NK-92 (cell line): Measurements from ENCODE around the gene ESR2.

Source experiments
- DNase-seq: peaks from one replicate; lab custom pipeline; 2025; ENCODE audit not compliant: unreplicated experiment; lab: John Stamatoyannopoulos, UW

Gene ESR2

GRCh38 chr14:64092940-64093339, 201.2 kb downstream of the ESR2 start:
- no peak for DNase-seq

GRCh38 chr14:64092338-64092737, 201.8 kb downstream of the ESR2 start:
- no peak for DNase-seq

- no peak for DNase-seq
Measured at GRCh38 chr14:64091217-64091616, 203.0 kb downstream of the ESR2 start.

GRCh38 chr14:64089920-64090319, 204.3 kb downstream of the ESR2 start:
- DNase-seq, result no peak

GRCh38 chr14:64088647-64088964, 205.6 kb downstream of the ESR2 start:
- DNase-seq, result no peak

- no peak for DNase-seq
Measured at GRCh38 chr14:64082837-64083236, 211.3 kb downstream of the ESR2 start.

- no peak for DNase-seq
Measured at GRCh38 chr14:64081174-64081746, 212.9 kb downstream of the ESR2 start.

- no peak for DNase-seq
Measured at GRCh38 chr14:64080452-64080851, 213.7 kb downstream of the ESR2 start.

GRCh38 chr14:64075613-64076005, 218.6 kb downstream of the ESR2 start:
- DNase-seq, result no peak

- DNase-seq, result no peak
Measured at GRCh38 chr14:64074961-64075612, 219.1 kb downstream of the ESR2 start.

- DNase-seq, result no peak
Measured at GRCh38 chr14:64069634-64070359, 224.4 kb downstream of the ESR2 start.

- no peak for DNase-seq
Measured at GRCh38 chr14:64064447-64064846, 229.7 kb downstream of the ESR2 start.

- no peak for DNase-seq
Measured at GRCh38 chr14:64062381-64063115, 231.6 kb downstream of the ESR2 start.

- DNase-seq, result no peak
Measured at GRCh38 chr14:64061706-64062105, 232.5 kb downstream of the ESR2 start.

- no peak for DNase-seq
Measured at GRCh38 chr14:64061115-64061514, 233.1 kb downstream of the ESR2 start.

- DNase-seq, result no peak
Measured at GRCh38 chr14:64060648-64061096, 233.5 kb downstream of the ESR2 start.

- DNase-seq, result no peak
Measured at GRCh38 chr14:64060199-64060545, 234.0 kb downstream of the ESR2 start.

GRCh38 chr14:64059454-64060198, 234.5 kb downstream of the ESR2 start:
- no peak for DNase-seq

GRCh38 chr14:64053694-64054669, 240.2 kb downstream of the ESR2 start:
- DNase-seq, result no peak
